Thyroid gland (tissue), 4 donors: Measurements from ENCODE around the gene ROM1. TPM values are rescaled to one million over a fixed set of nuclear protein-coding genes. Genes with fewer than 3 reads are reported as not detected.

Source experiments
- DNase-seq, 2 donors: peaks; one replicate each; pipeline ENCODE4 v3.0.0-alpha.2; 2019
- H3K27ac ChIP-seq, 3 donors: fragments of 200-600 bp; sonication (generic); 1 replicate in 2 of 3; 2 replicates in 1 of 3; pipeline ENCODE4 v1.5.1; 2016 to 2019; ENCODE audit warnings: mild to moderate bottlenecking in 1 of 3, moderate library complexity in 1 of 3
- H3K27me3 ChIP-seq: fragments of 200-600 bp; sonication (generic); one replicate; pipeline ENCODE4 v1.5.1; 2019
- H3K36me3 ChIP-seq, 2 donors: fragments of 200-600 bp; sonication (generic); one replicate each; pipeline ENCODE4 v1.5.1; 2016 to 2019
- H3K4me1 ChIP-seq, 2 donors: fragments of 200-600 bp; sonication (generic); one replicate each; pipeline ENCODE4 v1.5.1; 2017 to 2019
- H3K4me3 ChIP-seq, 3 donors: fragments of 200-600 bp; sonication (generic); replicated peaks in 1 of 3; 1 replicate in 2 of 3; 2 replicates in 1 of 3; pipeline ENCODE4 v1.5.1; 2016; ENCODE audit warnings: mild to moderate bottlenecking in 1 of 3
- H3K9me3 ChIP-seq: fragments of 200-600 bp; sonication (generic); one replicate; pipeline ENCODE4 v1.5.1; 2017
- POLR2A ChIP-seq, 2 donors: fragments of 450-650 bp; IDR thresholded peaks; one replicate each; pipeline ENCODE4 v1.6.1; 2017; ENCODE audit warnings: antibody characterized with exemption in 2 of 2, mild to moderate bottlenecking in 2 of 2, moderate library complexity in 1 of 2
- WGBS, 2 donors: methylation state at CpG; one replicate each; pipeline ENCODE4 v1.1.5; 2017; 5-methylcytosine and 5-hydroxymethylcytosine counted together
- intact Hi-C: fragments of 100-400 bp; cut with DNase I; formaldehyde crosslinking; loops from one replicate; pipeline ENCODE4 v1.15.1; 2023
- total RNA-seq, 4 donors: library from RNA; depleted of rRNA; stranded (reverse); fragments of >200 nt; gene quantifications; one replicate each; pipeline ENCODE4 v1.2.3, GENCODE V29; 2016
- TF ChIP-seq, protein P1 (sequence below), 6 experiments: fragments of 200-600 bp in 3 of 6; fragments of 450-650 bp in 3 of 6; sonication (generic) in 3 of 6; IDR thresholded peaks; one replicate each; pipeline ENCODE4 v1.5.1; 2016 to 2019; ENCODE audit warnings: antibody characterized with exemption in 6 of 6, mild to moderate bottlenecking in 2 of 6, inconsistent platforms in 1 of 6, moderate library complexity in 1 of 6

ROM1 gene
- total RNA-seq, 4 donors from 2014 or later, result 2.5 to 7.0 (median 5.2) TPM

DNA sequence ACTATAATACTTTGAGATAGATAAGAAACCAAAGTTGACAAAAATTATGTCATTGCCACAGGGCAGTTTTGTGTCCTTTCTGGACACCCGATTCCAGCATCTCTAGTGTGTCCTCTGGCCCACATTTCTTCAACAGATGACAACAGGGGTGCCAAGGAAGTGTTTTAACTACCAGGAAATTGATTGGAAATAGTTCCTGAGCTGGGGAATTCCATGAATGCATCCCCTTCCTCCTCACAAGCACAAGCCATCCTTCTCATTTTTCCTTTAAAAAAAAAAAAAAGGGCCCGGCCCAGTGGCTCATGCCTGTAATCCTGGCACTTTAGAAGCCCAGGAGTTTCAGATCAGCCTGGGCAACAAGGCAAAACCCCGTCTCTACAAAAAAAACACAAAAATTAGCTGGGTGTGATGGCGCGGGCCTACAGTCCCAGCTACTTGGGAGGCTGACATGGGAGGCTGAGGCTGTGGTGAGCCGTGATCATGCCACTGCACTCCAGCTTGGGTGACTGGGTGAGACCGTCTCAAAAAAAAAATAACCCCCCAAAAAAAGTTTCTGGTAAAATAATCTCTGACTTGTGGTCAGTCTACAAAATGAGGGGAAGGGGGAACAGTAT lies 9.5 kb downstream of the ROM1 start:
- no peaks in the 10 kb centered on the region for H3K9me3 ChIP-seq
- TF ChIP-seq, protein P1, sequence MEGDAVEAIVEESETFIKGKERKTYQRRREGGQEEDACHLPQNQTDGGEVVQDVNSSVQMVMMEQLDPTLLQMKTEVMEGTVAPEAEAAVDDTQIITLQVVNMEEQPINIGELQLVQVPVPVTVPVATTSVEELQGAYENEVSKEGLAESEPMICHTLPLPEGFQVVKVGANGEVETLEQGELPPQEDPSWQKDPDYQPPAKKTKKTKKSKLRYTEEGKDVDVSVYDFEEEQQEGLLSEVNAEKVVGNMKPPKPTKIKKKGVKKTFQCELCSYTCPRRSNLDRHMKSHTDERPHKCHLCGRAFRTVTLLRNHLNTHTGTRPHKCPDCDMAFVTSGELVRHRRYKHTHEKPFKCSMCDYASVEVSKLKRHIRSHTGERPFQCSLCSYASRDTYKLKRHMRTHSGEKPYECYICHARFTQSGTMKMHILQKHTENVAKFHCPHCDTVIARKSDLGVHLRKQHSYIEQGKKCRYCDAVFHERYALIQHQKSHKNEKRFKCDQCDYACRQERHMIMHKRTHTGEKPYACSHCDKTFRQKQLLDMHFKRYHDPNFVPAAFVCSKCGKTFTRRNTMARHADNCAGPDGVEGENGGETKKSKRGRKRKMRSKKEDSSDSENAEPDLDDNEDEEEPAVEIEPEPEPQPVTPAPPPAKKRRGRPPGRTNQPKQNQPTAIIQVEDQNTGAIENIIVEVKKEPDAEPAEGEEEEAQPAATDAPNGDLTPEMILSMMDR (IDR thresholded peaks at IDR 0.05), result no peak
- WGBS, 2 donors, result 86% methylated on average over 7 of the region's 7 CpGs
- H3K4me1 ChIP-seq, result peaks cover 4 to 14% of the 10 kb centered on the region in 2 donors
- no peak overlapping the region for H3K4me3 ChIP-seq
- peaks cover 20 to 25% of the 10 kb centered on the region in 2 donors for H3K36me3 ChIP-seq
- H3K27me3 ChIP-seq, result no peaks in the 10 kb centered on the region
- intact Hi-C loops, result no loop called here
- peak overlapping the region; percentile 49 to 77 (median 67) for H3K27ac ChIP-seq
- DNase-seq, result no peak

- Histone ChIP-seq H3K27ac (no peak overlapping the region), H3K36me3 (peaks cover 66 to 70% of the 10 kb centered on the region in 2 donors), H3K4me3 (no peak overlapping the region), H3K4me1 (peaks cover 0 to under 1% of the 10 kb centered on the region in 2 donors), H3K27me3 (no peaks in the 10 kb centered on the region), H3K9me3 (no peaks in the 10 kb centered on the region)
- TF ChIP-seq POLR2A (IDR thresholded peaks at IDR 0.05), result no peak
- TF ChIP-seq, protein P1 (IDR thresholded peaks at IDR 0.05), result no peak
- intact Hi-C loops, result no loop called here
- 86 to 88% methylated on average over 3 of the region's 3 CpGs for WGBS, 2 donors
- no peak for DNase-seq
Measured at GRCh38 chr11:62627713-62628112, 14.7 kb downstream of the ROM1 start.

GRCh38 chr11:62632492-62632891 lies 19.4 kb downstream of the ROM1 start:
- intact Hi-C loops, result no loop called here
- Histone ChIP-seq H3K4me1 (no peaks in the 10 kb centered on the region), H3K9me3 (no peaks in the 10 kb centered on the region), H3K36me3 (peaks cover 66 to 81% of the 10 kb centered on the region in 2 donors), H3K4me3 (no peak overlapping the region), H3K27ac (no peak overlapping the region), H3K27me3 (no peaks in the 10 kb centered on the region)
- DNase-seq, result no peak
- 98 to 100% methylated on average over 4 to 6 of the region's 6 CpGs for WGBS, 2 donors
- TF ChIP-seq POLR2A (IDR thresholded peaks at IDR 0.05), result no peak
- TF ChIP-seq, protein P1 (IDR thresholded peaks at IDR 0.05), result no peak

DNA sequence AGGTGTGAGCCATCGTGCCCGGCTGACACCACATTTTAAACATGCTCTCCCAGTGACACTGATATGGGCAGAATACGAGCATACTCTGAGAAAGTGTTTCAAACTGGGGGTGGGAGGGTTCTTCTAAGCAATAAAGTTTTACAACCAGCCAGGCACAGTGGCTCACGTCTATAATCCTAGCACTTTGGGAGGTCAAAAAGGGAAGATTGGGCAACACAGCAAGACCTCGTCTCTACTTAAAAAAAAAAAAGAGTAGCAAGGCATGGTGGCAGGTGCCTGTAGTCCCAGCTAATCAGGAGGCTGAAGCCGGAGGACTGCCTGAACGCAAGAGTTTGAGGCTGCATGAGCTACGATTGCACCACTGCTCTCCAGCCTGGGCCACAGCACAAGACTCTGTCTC lies 31.2 kb downstream of the ROM1 start:
- 88 to 95% methylated on average over 8 of the region's 8 CpGs for WGBS, 2 donors
- intact Hi-C loops, result no loop called here
- no peak for DNase-seq
- H3K27me3 ChIP-seq, result no peaks in the 10 kb centered on the region
- no peak overlapping the region for H3K4me3 ChIP-seq
- H3K27ac ChIP-seq, result no peak overlapping the region
- TF ChIP-seq POLR2A (IDR thresholded peaks at IDR 0.05), result no peak
- TF ChIP-seq, protein P1 (IDR thresholded peaks at IDR 0.05), result no peak
- H3K36me3 ChIP-seq, result peaks cover 12 to 18% of the 10 kb centered on the region in 2 donors
- H3K9me3 ChIP-seq, result no peaks in the 10 kb centered on the region
- peaks cover 11 to 13% of the 10 kb centered on the region in 2 donors for H3K4me1 ChIP-seq

DNA sequence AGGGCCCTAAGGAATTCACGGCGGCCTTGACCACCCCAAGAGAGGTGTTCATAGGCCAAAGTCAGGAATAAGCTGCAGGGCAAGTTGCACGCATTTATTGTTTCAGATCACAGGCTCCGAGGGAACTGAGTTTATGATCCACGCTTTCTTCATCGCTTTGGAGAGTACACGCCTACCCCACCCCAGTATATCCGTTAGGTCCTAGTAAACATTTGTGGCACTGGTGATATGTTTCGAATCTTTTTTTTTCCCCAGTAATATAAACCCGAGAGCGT lies 32.6 kb downstream of the ROM1 start:
- 14 to 16% methylated on average over 11 of the region's 11 CpGs for WGBS, 2 donors
- peaks cover 9 to 25% of the 10 kb centered on the region in 2 donors for H3K36me3 ChIP-seq
- TF ChIP-seq, protein P1 (IDR thresholded peaks at IDR 0.05), result no peak
- no peak for TF ChIP-seq POLR2A (IDR thresholded peaks at IDR 0.05)

More for the DNA sequence above, 32.6 kb downstream of the ROM1 start:
- no peaks in the 10 kb centered on the region for H3K9me3 ChIP-seq
- no peaks in the 10 kb centered on the region for H3K27me3 ChIP-seq
- peaks cover 11 to 13% of the 10 kb centered on the region in 2 donors for H3K4me1 ChIP-seq
- H3K4me3 ChIP-seq, result peak overlapping the region; percentile 64 to 99 (median 84)
- intact Hi-C loops, result no loop called here
- peak overlapping the region in 2 of 3 donors; percentile 64 to 88 for H3K27ac ChIP-seq
- no peak for DNase-seq
